Testis (tissue), 3 donors: Measurements from ENCODE around the gene EIF5B. TPM values are rescaled to one million over a fixed set of nuclear protein-coding genes. Genes with fewer than 3 reads are reported as not detected.

Source experiments
- DNase-seq: peaks from one replicate; pipeline ENCODE4 v3.0.0-alpha.2; 2019
- H3K27ac ChIP-seq, 2 donors: fragments of 200-600 bp; sonication (generic); one replicate each; pipeline ENCODE4 v1.5.1; 2019
- H3K27me3 ChIP-seq: fragments of 200-600 bp; sonication (generic); one replicate; pipeline ENCODE4 v1.5.1; 2019
- H3K36me3 ChIP-seq: fragments of 200-600 bp; sonication (generic); one replicate; pipeline ENCODE4 v1.5.1; 2017; ENCODE audit warnings: low read depth; ENCODE audit errors: missing control alignments
- H3K4me1 ChIP-seq: fragments of 200-600 bp; sonication (generic); one replicate; pipeline ENCODE4 v1.5.1; 2019
- H3K4me3 ChIP-seq, 2 donors: fragments of 200-600 bp; sonication (generic); one replicate each; pipeline ENCODE4 v1.5.1; 2017 to 2019
- H3K9me3 ChIP-seq: fragments of 200-600 bp; sonication (generic); one replicate; pipeline ENCODE4 v1.5.1; 2017
- CTCF ChIP-seq, 3 experiments: fragments of 450-650 bp in 2 of 3; fragments of 200-600 bp in 1 of 3; sonication (generic) in 1 of 3; IDR thresholded peaks; one replicate each; pipeline ENCODE4 v1.5.1; 2016 to 2019; ENCODE audit warnings: antibody characterized with exemption in 3 of 3, mild to moderate bottlenecking in 2 of 3, moderate library complexity in 1 of 3
- POLR2A ChIP-seq: fragments of 450-650 bp; IDR thresholded peaks from one replicate; pipeline ENCODE4 v1.6.1; 2017; ENCODE audit warnings: antibody characterized with exemption, mild to moderate bottlenecking, moderate library complexity
- WGBS, 2 donors: methylation state at CpG; one replicate each; pipeline ENCODE4 v1.1.5; 2018; 5-methylcytosine and 5-hydroxymethylcytosine counted together
- intact Hi-C: fragments of 100-400 bp; cut with DNase I; formaldehyde crosslinking; loops from one replicate; pipeline ENCODE4 v1.15.1; 2023; ENCODE audit warnings: low total_unique reads
- polyA plus RNA-seq: library from polyadenylated mRNA; stranded (reverse); fragments of 350-450 nt; fragmentation: Illumina TruSeq; extraction: RNeasy Lipid Tissue Mini Kit (QIAGEN cat#74804); gene quantifications from one replicate; pipeline ENCODE4 v1.2.3, GENCODE V29; 2014; ENCODE audit warnings: low read depth, low replicate concordance; ENCODE audit not compliant: insufficient read depth
- total RNA-seq, 2 donors: library from RNA; depleted of rRNA; stranded (reverse); fragments of >200 nt; gene quantifications; one replicate each; pipeline ENCODE4 v1.2.3, GENCODE V29; 2016

EIF5B gene
- total and polyA plus RNA-seq, 3 donors from 2014 or later: 12.2 to 66.8 (median 38.1) TPM

DNA sequence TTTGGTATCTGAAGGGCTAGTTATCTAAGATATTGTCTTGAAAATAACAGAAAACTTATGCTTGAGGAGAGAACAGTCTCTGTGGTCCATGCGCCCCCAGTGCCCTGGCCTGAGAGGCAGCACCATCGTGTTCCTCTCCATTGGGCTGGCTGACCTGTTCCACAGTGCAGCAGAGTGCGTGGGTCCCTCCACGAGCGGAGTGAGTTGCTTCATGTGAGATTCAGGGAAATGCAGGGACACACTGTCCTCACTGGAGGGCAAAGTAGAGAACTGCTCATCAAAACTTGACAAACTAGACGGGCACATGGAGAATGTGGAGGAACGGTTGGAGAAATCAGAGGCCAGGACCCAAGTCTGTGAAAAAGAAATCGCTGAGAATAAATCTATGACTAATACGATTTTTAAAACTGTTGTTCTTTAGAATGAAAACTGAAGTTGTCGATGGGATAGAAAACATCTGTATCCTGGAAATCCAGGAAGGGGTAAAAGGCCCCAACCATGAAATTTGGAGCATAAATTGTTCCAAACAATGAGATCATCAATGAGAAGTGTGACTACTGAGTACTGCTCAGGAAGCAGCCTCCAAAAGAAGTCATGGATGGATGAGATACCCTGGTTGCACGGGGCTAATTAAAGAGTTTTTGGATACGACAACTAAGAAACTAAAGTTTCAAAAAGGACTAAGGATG is 94.5 kb downstream of the EIF5B start:
- intact Hi-C loops: no loop called here
- 85 to 87% methylated on average over 12 of the region's 12 CpGs for WGBS, 2 donors
- no peaks in the 10 kb centered on the region for H3K36me3 ChIP-seq

DNA sequence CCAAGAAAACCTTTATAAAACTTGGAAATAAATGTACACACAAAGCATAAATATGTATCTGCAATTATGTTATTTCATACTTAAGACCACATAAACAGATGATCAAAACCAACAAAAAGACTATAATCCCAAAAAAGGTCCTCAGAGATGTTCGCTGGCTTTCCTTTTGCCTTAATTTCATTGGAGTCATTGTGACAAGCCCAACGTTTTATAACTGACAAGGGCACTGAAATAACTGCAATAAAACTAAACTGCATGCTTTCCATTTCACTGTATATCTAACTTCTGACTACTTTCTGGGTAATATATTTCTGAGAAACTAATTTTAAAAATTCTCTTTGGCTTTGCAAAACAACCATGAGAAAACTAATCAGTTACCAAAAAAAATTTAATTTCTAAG is 96.2 kb downstream of the EIF5B start:
- Histone ChIP-seq H3K27me3 (no peaks in the 10 kb centered on the region), H3K9me3 (no peaks in the 10 kb centered on the region), H3K4me1 (no peaks in the 10 kb centered on the region), H3K36me3 (no peaks in the 10 kb centered on the region), H3K27ac (no peak overlapping the region), H3K4me3 (no peak overlapping the region)
- no peak for TF ChIP-seq CTCF (IDR thresholded peaks at IDR 0.05)
- TF ChIP-seq POLR2A: no peak
- DNase-seq: no peak
- WGBS, 2 donors: 71 to 82% methylated on average over 2 of the region's 2 CpGs
- intact Hi-C loops: no loop called here

More for the DNA sequence above, 94.5 kb downstream of the EIF5B start:
- Histone ChIP-seq H3K4me1 (no peaks in the 10 kb centered on the region), H3K4me3 (no peak overlapping the region), H3K9me3 (no peaks in the 10 kb centered on the region), H3K27me3 (no peaks in the 10 kb centered on the region), H3K27ac (no peak overlapping the region)
- DNase-seq: no peak
- TF ChIP-seq CTCF (IDR thresholded peaks at IDR 0.05) (no peak), POLR2A (no peak)

- Histone ChIP-seq H3K36me3 (no peaks in the 10 kb centered on the region), H3K27ac (no peak overlapping the region), H3K27me3 (no peaks in the 10 kb centered on the region), H3K4me3 (no peak overlapping the region), H3K9me3 (no peaks in the 10 kb centered on the region), H3K4me1 (no peaks in the 10 kb centered on the region)
- 93 to 94% methylated on average over 10 of the region's 10 CpGs for WGBS, 2 donors
- intact Hi-C loops: no loop called here
- DNase-seq: no peak
- TF ChIP-seq CTCF (IDR thresholded peaks at IDR 0.05) (no peak), POLR2A (no peak)
These were observed 99.7 kb downstream of the EIF5B start for GRCh38 chr2:99436874-99437273.

- intact Hi-C loops: no loop called here
- no peak for DNase-seq
- Histone ChIP-seq H3K27ac (no peak overlapping the region), H3K4me3 (no peak overlapping the region), H3K4me1 (no peaks in the 10 kb centered on the region), H3K27me3 (no peaks in the 10 kb centered on the region), H3K9me3 (no peaks in the 10 kb centered on the region), H3K36me3 (no peaks in the 10 kb centered on the region)
- WGBS, 2 donors: 74 to 87% methylated on average over 4 of the region's 4 CpGs
- TF ChIP-seq CTCF (IDR thresholded peaks at IDR 0.05) (no peak), POLR2A (no peak)
These were observed 102.8 kb downstream of the EIF5B start for GRCh38 chr2:99439971-99440505.

GRCh38 chr2:99442837-99443236 is 105.6 kb downstream of the EIF5B start:
- 44 to 60% methylated on average over 1 of the region's 1 CpG for WGBS, 2 donors
- H3K27me3 ChIP-seq: no peaks in the 10 kb centered on the region
- H3K4me1 ChIP-seq: no peaks in the 10 kb centered on the region
- no peak for DNase-seq
- H3K9me3 ChIP-seq: no peaks in the 10 kb centered on the region
- no peaks in the 10 kb centered on the region for H3K36me3 ChIP-seq
- no peak overlapping the region for H3K4me3 ChIP-seq
- H3K27ac ChIP-seq: no peak overlapping the region
- TF ChIP-seq POLR2A (no peak), CTCF (IDR thresholded peaks at IDR 0.05) (peak in 1 of 3 experiments; percentile 22)
- intact Hi-C loops: no loop called here
